Hepatocyte (in vitro differentiated cells): Measurements from ENCODE around the gene CMIP.

Source experiments
- EZH2 ChIP-seq: fragments of 200-600 bp; sonication (generic); IDR thresholded peaks from 2 replicates; pipeline ENCODE4 v1.6.1; 2016; ENCODE audit warnings: antibody characterized with exemption, mild to moderate bottlenecking, borderline replicate concordance
- EZH2phosphoT487 ChIP-seq: fragments of 200-600 bp; sonication (generic); IDR thresholded peaks from one replicate; pipeline ENCODE4 v1.6.1; 2018; ENCODE audit warnings: antibody characterized with exemption, mild to moderate bottlenecking, low read depth, moderate library complexity; ENCODE audit not compliant: unreplicated experiment, severe bottlenecking
- TF ChIP-seq, protein P1 (sequence below): fragments of 200-600 bp; sonication (generic); IDR thresholded peaks from 2 replicates; pipeline ENCODE4 v1.5.1; 2016; ENCODE audit warnings: antibody characterized with exemption, mild to moderate bottlenecking; ENCODE audit not compliant: poor library complexity

DNA sequence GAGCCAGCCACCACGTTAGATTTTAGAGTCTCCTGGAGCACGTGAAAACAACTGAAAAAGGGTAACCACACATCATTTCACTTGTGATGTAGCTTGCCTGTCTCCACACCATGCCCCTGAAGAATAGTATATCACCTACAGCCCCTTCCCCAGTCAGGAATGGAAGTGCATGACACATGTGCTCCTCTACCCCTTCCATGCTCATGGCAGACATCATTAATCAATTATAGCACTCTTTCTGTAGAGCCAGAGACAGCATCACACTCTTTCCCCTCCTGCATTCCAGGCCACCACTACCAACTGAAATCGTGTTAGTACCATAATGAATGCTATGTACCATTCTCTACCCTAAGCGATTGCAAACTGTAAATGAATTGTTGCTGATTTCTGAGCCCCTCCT lies 221.0 kb downstream of the CMIP start:
- TF ChIP-seq, protein P1, sequence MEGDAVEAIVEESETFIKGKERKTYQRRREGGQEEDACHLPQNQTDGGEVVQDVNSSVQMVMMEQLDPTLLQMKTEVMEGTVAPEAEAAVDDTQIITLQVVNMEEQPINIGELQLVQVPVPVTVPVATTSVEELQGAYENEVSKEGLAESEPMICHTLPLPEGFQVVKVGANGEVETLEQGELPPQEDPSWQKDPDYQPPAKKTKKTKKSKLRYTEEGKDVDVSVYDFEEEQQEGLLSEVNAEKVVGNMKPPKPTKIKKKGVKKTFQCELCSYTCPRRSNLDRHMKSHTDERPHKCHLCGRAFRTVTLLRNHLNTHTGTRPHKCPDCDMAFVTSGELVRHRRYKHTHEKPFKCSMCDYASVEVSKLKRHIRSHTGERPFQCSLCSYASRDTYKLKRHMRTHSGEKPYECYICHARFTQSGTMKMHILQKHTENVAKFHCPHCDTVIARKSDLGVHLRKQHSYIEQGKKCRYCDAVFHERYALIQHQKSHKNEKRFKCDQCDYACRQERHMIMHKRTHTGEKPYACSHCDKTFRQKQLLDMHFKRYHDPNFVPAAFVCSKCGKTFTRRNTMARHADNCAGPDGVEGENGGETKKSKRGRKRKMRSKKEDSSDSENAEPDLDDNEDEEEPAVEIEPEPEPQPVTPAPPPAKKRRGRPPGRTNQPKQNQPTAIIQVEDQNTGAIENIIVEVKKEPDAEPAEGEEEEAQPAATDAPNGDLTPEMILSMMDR = no peak
- TF ChIP-seq EZH2 = no peak
- no peak for TF ChIP-seq EZH2phosphoT487
